Spleen (tissue), 13 donors: ENCODE results near the gene RPP25. TPM values are rescaled to one million over a fixed set of nuclear protein-coding genes. Genes with fewer than 3 reads are reported as not detected.

Source experiments
- DNase-seq: peaks from one replicate; pipeline ENCODE4 v3.0.0-alpha.2; 2020
- H3K27ac ChIP-seq, 8 donors: fragments of 200-600 bp; sonication (generic) in 7 of 8; 1 replicate in 4 of 8; 2 replicates in 4 of 8; pipeline versions ENCODE4 v1.5.0 to v1.8.0; 2016 to 2021; ENCODE audit warnings: inconsistent platforms in 4 of 8, mild to moderate bottlenecking in 4 of 8, moderate library complexity in 1 of 8
- H3K27me3 ChIP-seq, 7 donors: fragments of 200-600 bp; sonication (generic) in 6 of 7; replicated peaks in 1 of 7; 1 replicate in 4 of 7; 2 replicates in 3 of 7; pipeline versions ENCODE4 v1.5.0 to v1.8.0; 2016 to 2021; ENCODE audit warnings: inconsistent platforms in 3 of 7, mild to moderate bottlenecking in 1 of 7
- H3K36me3 ChIP-seq, 6 donors: fragments of 200-600 bp; sonication (generic) in 5 of 6; 1 replicate in 4 of 6; 2 replicates in 2 of 6; pipeline versions ENCODE4 v1.5.0 to v1.8.0; 2016 to 2021; ENCODE audit warnings: inconsistent platforms in 2 of 6
- H3K4me1 ChIP-seq, 6 donors: fragments of 200-600 bp; sonication (generic) in 5 of 6; 1 replicate in 3 of 6; 2 replicates in 3 of 6; pipeline versions ENCODE4 v1.5.0 to v1.8.0; 2016 to 2021; ENCODE audit warnings: inconsistent platforms in 3 of 6
- H3K4me3 ChIP-seq, 8 donors: fragments of 200-600 bp; sonication (generic) in 7 of 8; 1 replicate in 4 of 8; 2 replicates in 4 of 8; pipeline versions ENCODE4 v1.5.0 to v1.8.0; 2016 to 2021; ENCODE audit warnings: inconsistent platforms in 4 of 8, mild to moderate bottlenecking in 4 of 8, moderate library complexity in 2 of 8
- H3K9me3 ChIP-seq, 8 donors: fragments of 200-600 bp; sonication (generic) in 7 of 8; 1 replicate in 4 of 8; 2 replicates in 4 of 8; pipeline versions ENCODE4 v1.5.0 to v1.8.0; 2016 to 2021; ENCODE audit warnings: inconsistent platforms in 4 of 8
- CTCF ChIP-seq, 11 experiments: fragments of 200-600 bp in 7 of 11; fragments of 450-650 bp in 4 of 11; sonication (generic) in 4 of 11; IDR thresholded peaks in 8 of 11; conservative IDR thresholded peaks in 3 of 11; 1 replicate in 7 of 11; 2 replicates in 4 of 11; pipeline versions ENCODE4 v1.4.0 to v1.8.0; 2016 to 2021; ENCODE audit warnings: antibody characterized with exemption in 11 of 11, inconsistent platforms in 4 of 11, mild to moderate bottlenecking in 1 of 11
- POLR2A ChIP-seq, 3 donors: fragments of 450-650 bp; IDR thresholded peaks; one replicate each; pipeline ENCODE4 v1.5.1; 2017; ENCODE audit warnings: antibody characterized with exemption in 3 of 3, mild to moderate bottlenecking in 1 of 3
- POLR2AphosphoS5 ChIP-seq, 3 donors: sonication (generic); formaldehyde crosslinking; IDR thresholded peaks; one replicate each; pipeline ENCODE4 v1.5.1; 2017; ENCODE audit warnings: antibody characterized with exemption in 3 of 3
- WGBS, 5 donors: extraction: QIAGEN DNeasy Blood & Tissue Kit in 3 of 5; methylation state at CpG; one replicate each; pipeline versions ENCODE4 v1.1.5 to v1.1.7; 2013 to 2018; 5-methylcytosine and 5-hydroxymethylcytosine counted together
- intact Hi-C: fragments of 100-400 bp; cut with DNase I; formaldehyde crosslinking; loops from one replicate; pipeline ENCODE4 v1.15.0; 2023; ENCODE audit warnings: low total_unique reads
- long read RNA-seq, 2 donors: transcript quantifications; one replicate each; lab custom pipeline, GENCODE V29; 2026
- polyA plus RNA-seq, 3 donors: library from polyadenylated mRNA; stranded (reverse); fragments of 200-250 nt; gene quantifications; one replicate each; pipeline ENCODE4 v1.2.1, GENCODE V29; 2013
- total RNA-seq, 7 donors: library from RNA; depleted of rRNA in 3 of 7; stranded (reverse); fragments of >200 nt in 3 of 7; fragmentation: NEBNext Ultra II Directional in 4 of 7; extraction: Animal tissue kit (Norgen Biotek cat#: 25700) in 4 of 7; gene quantifications; one replicate each; pipeline versions ENCODE4 v1.1.0 to v1.2.1, GENCODE V29; 2016 to 2021
- donor health status: healthy with polysubstance abuse.
- donor health status: DM: no; HTN: no; CAD: no; lungs with moderate emphysema.
- donor health status: DM: no; HTN: no; CAD: no.
- donor health status: Bipolar disorder and iron deficiency.
- donor health status: healthy.
- donor health status: DM: no; HTN: no; CAD: no.
- donor health status: DM: yes; HTN: yes; CAD: no.

Gene RPP25
- 10 to 100 TPM in 6 of 7 donors, 1 to 10 TPM in 1; 7.9 to 18.9 (median 15.4) TPM for total RNA-seq
- polyA plus RNA-seq: 10 to 100 TPM in 2 of 3 donors, 1 to 10 TPM in 1; 4.6 to 11.4 (median 10.9) TPM
- long read RNA-seq, donor 1, transcript RPP25-201 (1 exons, 3,049 nt): major isoform, 15 of 15 reads
- long read RNA-seq, donor 1, partial matches to known transcripts: 0 of 15 reads
- long read RNA-seq, donor 1, other reads (novel, unspliced or antisense): 0 of 15 reads
- long read RNA-seq, donor 2, transcript RPP25-201 (1 exons, 3,049 nt): major isoform, 9 of 9 reads
- long read RNA-seq, donor 2, partial matches to known transcripts: 0 of 9 reads
- long read RNA-seq, donor 2, other reads (novel, unspliced or antisense): 0 of 9 reads

DNA sequence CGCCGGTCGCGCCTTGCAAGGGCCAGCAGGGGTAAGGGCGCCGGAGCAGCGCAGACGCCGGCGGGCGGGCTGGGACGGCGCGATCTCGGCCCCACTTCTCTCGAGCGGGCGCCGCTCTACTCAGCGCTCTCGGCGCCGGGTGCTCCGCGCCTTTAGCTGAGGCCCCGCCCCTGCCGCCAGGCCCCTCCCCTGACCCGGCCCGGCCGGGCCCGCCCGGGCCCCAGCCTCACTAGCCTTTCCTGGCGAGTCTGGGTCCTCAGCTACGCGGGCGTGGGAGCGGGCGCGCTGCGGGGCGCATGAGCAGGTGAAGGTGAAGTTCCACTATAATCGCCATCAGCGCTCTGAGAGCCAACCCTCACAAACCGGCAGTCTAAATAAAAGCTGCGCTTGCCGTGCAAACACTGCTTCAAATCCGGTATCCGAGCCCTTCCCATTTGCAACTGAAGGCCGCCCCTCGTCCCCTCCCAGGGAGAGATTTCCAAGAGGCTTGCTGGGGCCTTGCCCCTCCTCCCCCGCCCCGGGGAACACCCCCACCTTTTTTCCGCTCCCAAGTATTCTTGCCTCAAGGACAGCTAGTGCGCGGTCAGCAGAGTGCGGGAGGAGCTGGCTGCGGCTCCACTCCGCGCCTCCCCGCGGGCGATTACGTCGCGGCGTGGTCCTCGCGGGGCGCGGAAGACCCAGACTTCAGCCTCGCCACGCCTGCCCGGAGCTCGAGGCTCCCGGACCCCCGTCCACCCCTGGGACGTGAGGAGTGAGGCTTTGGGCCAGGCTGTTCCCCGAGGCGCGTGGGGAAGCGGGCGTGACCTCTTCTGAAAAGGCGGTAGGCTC, at the start of gene RPP25:
RPP25 (minus strand) TSS at position 125 of the 828 bp plus-strand sequence. CDS start 189 bp downstream, outside the sequence.
- H3K4me1 ChIP-seq: peaks cover 32 to 67% (median 56%) of the 10 kb centered on the region in 6 donors
- peak; percentile 93 for DNase-seq
- intact Hi-C loops: no loop called here

GRCh38 chr15:75002398-75002797, 45.8 kb upstream of the RPP25 start:
- Histone ChIP-seq H3K4me1 (peaks cover 0 to 8% (median 1%) of the 10 kb centered on the region in 6 donors), H3K36me3 (no peaks in the 10 kb centered on the region), H3K27me3 (peaks cover 0 to 95% (median 0%) of the 10 kb centered on the region in 7 donors), H3K9me3 (no peaks in the 10 kb centered on the region), H3K4me3 (no peak overlapping the region), H3K27ac (no peak overlapping the region)
- no peak for DNase-seq
- 69 to 86% (median 73%) methylated on average over 7 of the region's 7 CpGs for WGBS, 5 donors
- intact Hi-C loops: no loop called here
- TF ChIP-seq CTCF (IDR thresholded peaks at IDR 0.05 in 8 of 11, conservative IDR thresholded peaks at IDR 0.05 in 3 of 11): no peak
- no peak for TF ChIP-seq POLR2A (IDR thresholded peaks at IDR 0.05)
- no peak for TF ChIP-seq POLR2AphosphoS5 (IDR thresholded peaks at IDR 0.05)

More for the DNA sequence above, at the start of gene RPP25:
- no peaks in the 10 kb centered on the region for H3K36me3 ChIP-seq
- peak within 1 kb of the TSS; percentile 33 to 89 (median 74) for H3K4me3 ChIP-seq
- H3K27ac ChIP-seq: peak within 1 kb of the TSS in 7 of 8 donors; percentile 70 to 85 (median 81)
- no peaks in the 10 kb centered on the region for H3K9me3 ChIP-seq
- WGBS, 5 donors: 0 to 1% (median 1%) methylated on average over 33 to 83 of the region's 83 CpGs
- peak; percentile 32 to 77 (median 68) for TF ChIP-seq POLR2AphosphoS5 (IDR thresholded peaks at IDR 0.05)
- TF ChIP-seq POLR2A (IDR thresholded peaks at IDR 0.05): no peak
- H3K27me3 ChIP-seq: peaks cover 7 to 63% (median 28%) of the 10 kb centered on the region in 7 donors

GRCh38 chr15:75001310-75001709, 44.7 kb upstream of the RPP25 start:
- H3K36me3 ChIP-seq: no peaks in the 10 kb centered on the region
- intact Hi-C loops: no loop called here
- H3K9me3 ChIP-seq: no peaks in the 10 kb centered on the region
- H3K4me1 ChIP-seq: peaks cover 0 to 13% (median 8%) of the 10 kb centered on the region in 6 donors
- no peak overlapping the region for H3K4me3 ChIP-seq
- WGBS, 5 donors: 84 to 92% (median 87%) methylated on average over 6 of the region's 6 CpGs
- no peak for DNase-seq
- no peak for TF ChIP-seq POLR2A (IDR thresholded peaks at IDR 0.05)
- TF ChIP-seq CTCF (IDR thresholded peaks at IDR 0.05 in 8 of 11, conservative IDR thresholded peaks at IDR 0.05 in 3 of 11): no peak
- no peak for TF ChIP-seq POLR2AphosphoS5 (IDR thresholded peaks at IDR 0.05)
- H3K27ac ChIP-seq: no peak overlapping the region
- peaks cover 0 to 97% (median 4%) of the 10 kb centered on the region in 7 donors for H3K27me3 ChIP-seq

DNA sequence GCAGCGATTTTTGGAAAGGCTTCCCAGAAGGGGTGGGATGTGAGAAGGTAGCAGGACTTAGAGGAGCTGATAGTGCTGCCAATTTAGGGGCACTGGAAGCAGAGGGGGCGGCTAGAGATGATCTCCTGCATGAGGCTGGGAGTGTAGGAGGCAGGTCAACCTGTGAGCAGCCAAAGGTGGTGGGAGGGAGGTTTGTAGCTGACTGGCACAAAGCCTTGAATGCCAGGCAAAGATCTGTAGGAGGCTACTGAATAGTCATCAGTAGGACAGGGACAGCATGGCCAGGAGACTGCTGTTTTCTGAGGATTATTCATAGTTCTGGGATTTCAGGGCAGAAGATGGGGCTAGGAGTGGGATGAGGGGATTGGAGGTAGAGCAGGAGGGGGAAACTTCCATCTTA, 41.0 kb upstream of the RPP25 start:
- intact Hi-C loops: no loop called here
- Histone ChIP-seq H3K9me3 (no peaks in the 10 kb centered on the region), H3K4me1 (peaks cover 8 to 25% (median 19%) of the 10 kb centered on the region in 6 donors), H3K27me3 (peaks cover 0 to 97% (median 11%) of the 10 kb centered on the region in 7 donors), H3K4me3 (no peak overlapping the region), H3K27ac (no peak overlapping the region), H3K36me3 (no peaks in the 10 kb centered on the region)
- 78 to 89% (median 83%) methylated on average over 2 of the region's 2 CpGs for WGBS, 5 donors
- peak; percentile 20 for DNase-seq
- TF ChIP-seq CTCF (IDR thresholded peaks at IDR 0.05 in 8 of 11, conservative IDR thresholded peaks at IDR 0.05 in 3 of 11) (no peak), POLR2A (IDR thresholded peaks at IDR 0.05) (no peak), POLR2AphosphoS5 (IDR thresholded peaks at IDR 0.05) (no peak)
